Adipocyte (in vitro differentiated cells): ENCODE data around the gene MCRIP1.

Experiments used
- DNase-seq: peaks from one replicate; pipeline ENCODE4 v3.0.0-alpha.2; 2015; ENCODE audit warnings: low read depth
- H3K27me3 ChIP-seq: replicated peaks from 2 replicates; pipeline ENCODE4 v1.7.0; 2013; ENCODE audit warnings: mild to moderate bottlenecking, low read length, moderate library complexity; ENCODE audit not compliant: control insufficient read depth, insufficient read depth
- H3K36me3 ChIP-seq: 2 replicates; pipeline ENCODE4 v1.7.0; 2013; ENCODE audit warnings: low read length, mild to moderate bottlenecking, moderate library complexity; ENCODE audit not compliant: control insufficient read depth, insufficient read depth, severe bottlenecking
- H3K4me1 ChIP-seq: 2 replicates; pipeline ENCODE4 v1.7.0; 2013; ENCODE audit warnings: mild to moderate bottlenecking, low read length, moderate library complexity; ENCODE audit not compliant: control insufficient read depth, insufficient read depth
- H3K4me3 ChIP-seq: 2 replicates; pipeline ENCODE4 v1.7.0; 2013; ENCODE audit warnings: mild to moderate bottlenecking, low read length, moderate library complexity
- H3K9ac ChIP-seq: 2 replicates; pipeline ENCODE4 v1.7.0; 2013; ENCODE audit warnings: mild to moderate bottlenecking, low read length, moderate library complexity
- H3K9me3 ChIP-seq: 2 replicates; pipeline ENCODE4 v1.7.0; 2013; ENCODE audit warnings: mild to moderate bottlenecking, low read length, moderate library complexity; ENCODE audit not compliant: control insufficient read depth

Gene MCRIP1

GRCh38 chr17:81858967-81859905 is 26.1 kb upstream of the MCRIP1 start:
- Histone ChIP-seq H3K4me1 (peaks cover 61% of the 10 kb centered on the region), H3K9me3 (no peaks in the 10 kb centered on the region), H3K4me3 (peak overlapping the region; percentile 86), H3K27me3 (no peaks in the 10 kb centered on the region), H3K9ac (peak overlapping the region; percentile 92), H3K36me3 (peaks cover 41% of the 10 kb centered on the region)
- peak; percentile 41 for DNase-seq

- H3K27me3 ChIP-seq = no peaks in the 10 kb centered on the region
- H3K4me1 ChIP-seq = peaks cover 53% of the 10 kb centered on the region
- no peaks in the 10 kb centered on the region for H3K9me3 ChIP-seq
- peaks cover 42% of the 10 kb centered on the region for H3K36me3 ChIP-seq
- peak overlapping the region; percentile 92 for H3K9ac ChIP-seq
- DNase-seq = no peak
- H3K4me3 ChIP-seq = peak overlapping the region; percentile 86
Observed at GRCh38 chr17:81858170-81858966, 25.3 kb upstream of the MCRIP1 start.

- no peaks in the 10 kb centered on the region for H3K27me3 ChIP-seq
- no peak for DNase-seq
Observed at GRCh38 chr17:81854974-81855774, 22.1 kb upstream of the MCRIP1 start.

GRCh38 chr17:81852237-81852636 is 19.1 kb upstream of the MCRIP1 start:
- DNase-seq = no peak
- H3K36me3 ChIP-seq = peaks cover 74% of the 10 kb centered on the region
- no peak overlapping the region for H3K4me3 ChIP-seq
- H3K9ac ChIP-seq = no peak overlapping the region
- no peaks in the 10 kb centered on the region for H3K9me3 ChIP-seq
- H3K27me3 ChIP-seq = no peaks in the 10 kb centered on the region
- peaks cover 16% of the 10 kb centered on the region for H3K4me1 ChIP-seq

More at GRCh38 chr17:81854974-81855774, 22.1 kb upstream of the MCRIP1 start:
- Histone ChIP-seq H3K9me3 (no peaks in the 10 kb centered on the region), H3K36me3 (peaks cover 68% of the 10 kb centered on the region), H3K4me3 (no peak overlapping the region), H3K9ac (peak overlapping the region; percentile 18), H3K4me1 (peaks cover 38% of the 10 kb centered on the region)

GRCh38 chr17:81851423-81851822 is 18.3 kb upstream of the MCRIP1 start:
- Histone ChIP-seq H3K36me3 (peaks cover 79% of the 10 kb centered on the region), H3K27me3 (no peaks in the 10 kb centered on the region), H3K4me3 (no peak overlapping the region), H3K9ac (no peak overlapping the region), H3K4me1 (peaks cover 14% of the 10 kb centered on the region), H3K9me3 (no peaks in the 10 kb centered on the region)
- no peak for DNase-seq

- H3K9me3 ChIP-seq = no peaks in the 10 kb centered on the region
- H3K36me3 ChIP-seq = peaks cover 85% of the 10 kb centered on the region
- no peak for DNase-seq
- H3K4me1 ChIP-seq = no peaks in the 10 kb centered on the region
- no peaks in the 10 kb centered on the region for H3K27me3 ChIP-seq
- H3K4me3 ChIP-seq = no peak overlapping the region
- no peak overlapping the region for H3K9ac ChIP-seq
Observed at GRCh38 chr17:81849457-81849856, 16.4 kb upstream of the MCRIP1 start.

GRCh38 chr17:81846743-81847689 is 13.9 kb upstream of the MCRIP1 start:
- no peaks in the 10 kb centered on the region for H3K9me3 ChIP-seq
- no peak for DNase-seq
- no peaks in the 10 kb centered on the region for H3K27me3 ChIP-seq
- H3K4me1 ChIP-seq = peaks cover 5% of the 10 kb centered on the region
- H3K36me3 ChIP-seq = peaks cover 85% of the 10 kb centered on the region
- no peak overlapping the region for H3K4me3 ChIP-seq
- no peak overlapping the region for H3K9ac ChIP-seq

GRCh38 chr17:81845881-81846742 is 13.0 kb upstream of the MCRIP1 start:
- no peak for DNase-seq
- Histone ChIP-seq H3K9me3 (no peaks in the 10 kb centered on the region), H3K9ac (no peak overlapping the region), H3K4me3 (no peak overlapping the region), H3K27me3 (no peaks in the 10 kb centered on the region), H3K4me1 (peaks cover 5% of the 10 kb centered on the region), H3K36me3 (peaks cover 76% of the 10 kb centered on the region)

GRCh38 chr17:81845361-81845760 is 12.3 kb upstream of the MCRIP1 start:
- H3K36me3 ChIP-seq = peaks cover 71% of the 10 kb centered on the region

More at GRCh38 chr17:81845361-81845760, 12.3 kb upstream of the MCRIP1 start:
- H3K9ac ChIP-seq = no peak overlapping the region
- no peak for DNase-seq
- H3K4me1 ChIP-seq = peaks cover 5% of the 10 kb centered on the region
- no peaks in the 10 kb centered on the region for H3K27me3 ChIP-seq
- H3K9me3 ChIP-seq = no peaks in the 10 kb centered on the region
- H3K4me3 ChIP-seq = no peak overlapping the region
